Left ventricle myocardium inferior (tissue), 1 donor: Measurements from ENCODE around the gene PLPPR1. TPM values are rescaled to one million over a fixed set of nuclear protein-coding genes. Genes with fewer than 3 reads are reported as not detected.
"Not testable (repeated sequence)": the region's sequence is repeated elsewhere in the genome, so short reads cannot be mapped to it uniquely, and the experiment has no call there.

Source experiments
- DNase-seq: peaks from one replicate; pipeline ENCODE4 v3.0.0-alpha.2; 2020
- H3K27ac ChIP-seq: fragments of 200-600 bp; replicated peaks from 2 replicates; pipeline ENCODE4 v1.8.0; 2021
- H3K27me3 ChIP-seq: fragments of 200-600 bp; 2 replicates; pipeline ENCODE4 v1.8.0; 2021; ENCODE audit warnings: low read depth
- H3K36me3 ChIP-seq: fragments of 200-600 bp; 2 replicates; pipeline ENCODE4 v1.8.0; 2021
- H3K4me1 ChIP-seq: fragments of 200-600 bp; 2 replicates; pipeline ENCODE4 v1.8.0; 2021
- H3K4me3 ChIP-seq: fragments of 200-600 bp; 2 replicates; pipeline ENCODE4 v1.8.0; 2021; ENCODE audit warnings: mild to moderate bottlenecking, moderate library complexity
- H3K9me3 ChIP-seq: fragments of 200-600 bp; replicated peaks from 2 replicates; pipeline ENCODE4 v1.8.0; 2021
- CTCF ChIP-seq: fragments of 200-600 bp; IDR thresholded peaks from 2 replicates; pipeline ENCODE4 v1.8.0; 2021; ENCODE audit warnings: antibody characterized with exemption, mild to moderate bottlenecking, borderline replicate concordance
- intact Hi-C: fragments of 100-400 bp; cut with micrococcal nuclease; formaldehyde crosslinking; loops from one replicate; pipeline ENCODE4 v1.11.0; 2022
- total RNA-seq: library from RNA; stranded (reverse); fragmentation: NEBNext Ultra II Directional; extraction: Animal tissue kit (Norgen Biotek cat#: 25700); gene quantifications from one replicate; pipeline ENCODE4 v1.2.1, GENCODE V29; 2021
- donor health status: DM: no; HTN: yes; CAD: no; lungs with severe emphysema.

Gene PLPPR1
- total RNA-seq, 1 donor from 2014 or later, result not detected

- intact Hi-C loops, result no loop called here
- DNase-seq, result peak; percentile 38
- H3K4me3 ChIP-seq, result no peak overlapping the region
- H3K4me1 ChIP-seq, result peaks cover 5% of the 10 kb centered on the region
- H3K9me3 ChIP-seq, result peaks cover 19% of the 10 kb centered on the region
- peaks cover 6% of the 10 kb centered on the region for H3K27me3 ChIP-seq
- no peak overlapping the region for H3K27ac ChIP-seq
- peak; percentile 81 for TF ChIP-seq CTCF
- no peaks in the 10 kb centered on the region for H3K36me3 ChIP-seq
Observed at GRCh38 chr9:101119206-101119819, 90.8 kb downstream of the PLPPR1 start.

- Histone ChIP-seq H3K27ac (no peak overlapping the region), H3K4me1 (peaks cover 3% of the 10 kb centered on the region), H3K9me3 (peaks cover 26% of the 10 kb centered on the region), H3K36me3 (no peaks in the 10 kb centered on the region), H3K4me3 (no peak overlapping the region), H3K27me3 (peaks cover 5% of the 10 kb centered on the region)
- intact Hi-C loops, result no loop called here
- DNase-seq, result no peak
- no peak for TF ChIP-seq CTCF
Observed at GRCh38 chr9:101121836-101122399, 93.4 kb downstream of the PLPPR1 start.

GRCh38 chr9:101126556-101126955, 98.0 kb downstream of the PLPPR1 start:
- intact Hi-C loops, result no loop called here
- Histone ChIP-seq H3K27ac (no peak overlapping the region), H3K9me3 (peaks cover 35% of the 10 kb centered on the region), H3K4me1 (no peaks in the 10 kb centered on the region), H3K27me3 (no peaks in the 10 kb centered on the region), H3K36me3 (no peaks in the 10 kb centered on the region), H3K4me3 (no peak overlapping the region)
- no peak for TF ChIP-seq CTCF
- DNase-seq, result no peak

- H3K4me3 ChIP-seq, H3K27ac ChIP-seq, H3K27me3 ChIP-seq, H3K4me1 ChIP-seq, DNase-seq, H3K36me3 ChIP-seq, intact Hi-C loops: not testable (repeated sequence)
- peaks cover 35% of the 10 kb centered on the region for H3K9me3 ChIP-seq
Observed at GRCh38 chr9:101127369-101127768, 98.8 kb downstream of the PLPPR1 start.

GRCh38 chr9:101128623-101129022, 100.1 kb downstream of the PLPPR1 start:
- Histone ChIP-seq H3K4me3 (no peak overlapping the region), H3K27me3 (no peaks in the 10 kb centered on the region), H3K27ac (no peak overlapping the region), H3K9me3 (peaks cover 24% of the 10 kb centered on the region), H3K4me1 (no peaks in the 10 kb centered on the region), H3K36me3 (no peaks in the 10 kb centered on the region)
- TF ChIP-seq CTCF, result no peak
- intact Hi-C loops, result no loop called here
- no peak for DNase-seq

GRCh38 chr9:101130054-101130453, 101.5 kb downstream of the PLPPR1 start:
- DNase-seq, result no peak
- Histone ChIP-seq H3K4me3 (no peak overlapping the region), H3K9me3 (peaks cover 12% of the 10 kb centered on the region), H3K36me3 (no peaks in the 10 kb centered on the region), H3K27ac (no peak overlapping the region), H3K4me1 (no peaks in the 10 kb centered on the region), H3K27me3 (no peaks in the 10 kb centered on the region)
- TF ChIP-seq CTCF, result no peak
- intact Hi-C loops, result no loop called here
